ENCODE data around the gene FTCD.

DNA sequence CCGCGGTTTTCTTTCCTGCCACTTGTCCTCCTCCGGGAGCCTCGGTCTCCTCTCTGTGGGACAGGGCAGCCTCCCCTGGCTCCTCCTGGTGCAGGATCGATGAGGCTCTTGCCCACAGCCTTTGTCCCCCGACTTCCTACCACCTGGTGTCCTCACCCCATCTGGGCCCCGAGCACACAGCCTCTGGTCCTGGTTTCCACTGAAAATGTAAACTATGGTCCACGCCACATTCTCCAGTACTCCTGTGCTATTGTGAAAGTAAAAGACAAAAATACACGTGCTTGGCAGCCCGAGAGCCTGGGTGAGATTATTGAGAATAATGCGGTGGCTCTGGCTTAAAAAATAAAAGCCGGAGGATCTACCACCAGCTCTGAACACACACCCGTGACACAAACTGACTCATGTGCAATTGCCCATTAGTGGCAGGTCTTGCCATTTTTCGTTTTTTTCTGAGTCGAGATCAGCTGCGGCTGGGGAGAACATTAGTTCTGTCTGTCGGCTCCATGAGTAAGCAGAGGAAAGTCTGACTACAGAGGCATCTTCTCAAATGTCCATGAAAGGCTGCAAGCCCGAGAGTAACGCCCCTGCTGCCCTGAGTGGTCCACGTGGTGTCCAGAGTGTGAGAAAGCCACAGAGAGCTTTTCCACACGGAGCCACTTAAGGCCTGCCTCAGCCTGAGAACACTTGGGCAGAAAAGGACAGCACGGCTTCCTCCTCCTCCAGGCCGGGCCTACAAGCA lies 63.2 kb downstream of the FTCD start:
- TF ChIP-seq, protein P1, sequence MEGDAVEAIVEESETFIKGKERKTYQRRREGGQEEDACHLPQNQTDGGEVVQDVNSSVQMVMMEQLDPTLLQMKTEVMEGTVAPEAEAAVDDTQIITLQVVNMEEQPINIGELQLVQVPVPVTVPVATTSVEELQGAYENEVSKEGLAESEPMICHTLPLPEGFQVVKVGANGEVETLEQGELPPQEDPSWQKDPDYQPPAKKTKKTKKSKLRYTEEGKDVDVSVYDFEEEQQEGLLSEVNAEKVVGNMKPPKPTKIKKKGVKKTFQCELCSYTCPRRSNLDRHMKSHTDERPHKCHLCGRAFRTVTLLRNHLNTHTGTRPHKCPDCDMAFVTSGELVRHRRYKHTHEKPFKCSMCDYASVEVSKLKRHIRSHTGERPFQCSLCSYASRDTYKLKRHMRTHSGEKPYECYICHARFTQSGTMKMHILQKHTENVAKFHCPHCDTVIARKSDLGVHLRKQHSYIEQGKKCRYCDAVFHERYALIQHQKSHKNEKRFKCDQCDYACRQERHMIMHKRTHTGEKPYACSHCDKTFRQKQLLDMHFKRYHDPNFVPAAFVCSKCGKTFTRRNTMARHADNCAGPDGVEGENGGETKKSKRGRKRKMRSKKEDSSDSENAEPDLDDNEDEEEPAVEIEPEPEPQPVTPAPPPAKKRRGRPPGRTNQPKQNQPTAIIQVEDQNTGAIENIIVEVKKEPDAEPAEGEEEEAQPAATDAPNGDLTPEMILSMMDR (IDR thresholded peaks at IDR 0.05; ENCODE audit: borderline replicate concordance, extremely low read depth, low read length, poor library complexity, severe bottlenecking) = no peak
- TF ChIP-seq EZH2 (IDR thresholded peaks at IDR 0.05; ENCODE audit: borderline replicate concordance, low read depth, low read length, severe bottlenecking) = no peak

All from DND-41 (cell line).